HCT116 (cell line): Measurements from ENCODE around the gene MRPS17. TPM values are rescaled to one million over a fixed set of nuclear protein-coding genes. Genes with fewer than 3 reads are reported as not detected.

Experiments used
- ATAC-seq: fragments of 200-7000 bp; cut with Tn5 transposase; 2 replicates; pipeline ENCODE4 v1.9.1; 2020; ENCODE audit warnings: mild to moderate bottlenecking, moderate library complexity
- BruUV-seq: library from RNA; stranded (reverse); fragments of 400-500 nt; replicated peaks from 2 replicates; lab custom pipeline; 2021; lab: Mats Ljungman, UMichigan
- CTCF ChIA-PET: fragments of 300-600 bp; sonication (Branson Sonifier 250); formaldehyde crosslinking; loops from one replicate; lab custom pipeline; 2021; ENCODE audit warnings: antibody characterized with exemption; lab: Charles Lee
- POLR2A ChIA-PET: fragments of 300-600, 350-600 bp; sonication (Branson Sonifier 250); formaldehyde crosslinking; loops from one replicate; lab custom pipeline; 2021; ENCODE audit warnings: antibody characterized with exemption; lab: Charles Lee
- RAD21 ChIA-PET, 2 experiments: fragments of 300-600 bp; sonication (Branson Sonifier 250); formaldehyde crosslinking; loops; one replicate each; lab custom pipeline; 2023; ENCODE audit warnings: low total read pairs in 2 of 2; ENCODE audit not compliant: uncharacterized antibody in 2 of 2, unreplicated experiment in 2 of 2, low non-redundant PET in 1 of 2; lab: Charles Lee
- DNase-seq: peaks from one replicate; pipeline ENCODE4 v3.0.0-alpha.2; 2010; ENCODE audit warnings: low read depth, low spot score
- H2AFZ ChIP-seq: fragments of 200-600 bp; shearing (Covaris generic), sonication (generic); 2 replicates; pipeline ENCODE4 v1.6.1; 2017; ENCODE audit warnings: low read depth, mixed run types, mixed read lengths, antibody characterized with exemption, low read length; ENCODE audit not compliant: poor library complexity, severe bottlenecking
- H3K27ac ChIP-seq: 2 replicates; pipeline ENCODE4 v1.5.1; 2012; ENCODE audit warnings: low read depth, low read length
- H3K27me3 ChIP-seq: fragments of 200-600 bp; sonication (generic); 2 replicates; pipeline ENCODE4 v1.6.1; 2016; ENCODE audit warnings: mixed run types, low read length, mixed read lengths; ENCODE audit not compliant: insufficient read depth
- H3K36me3 ChIP-seq, 2 experiments: fragments of 200-500 bp in 1 of 2; fragments of 200-600 bp in 1 of 2; sonication (Bioruptor generic) in 1 of 2; sonication (generic) in 1 of 2; 2 replicates each; pipeline versions ENCODE4 v1.5.1 to v1.6.1; 2014 to 2016; ENCODE audit warnings: low read length in 2 of 2, inconsistent platforms in 1 of 2, mixed read lengths in 1 of 2, mixed run types in 1 of 2; ENCODE audit not compliant: insufficient read depth in 2 of 2, control insufficient read depth in 1 of 2
- H3K4me1 ChIP-seq, 2 experiments: fragments of 200-600 bp in 1 of 2; sonication (generic) in 1 of 2; 2 replicates each; pipeline versions ENCODE4 v1.5.1 to v1.6.1; 2012 to 2017; ENCODE audit warnings: low read length in 2 of 2, inconsistent platforms in 1 of 2, mild to moderate bottlenecking in 1 of 2, mixed read lengths in 1 of 2, mixed run types in 1 of 2, moderate library complexity in 1 of 2; ENCODE audit not compliant: insufficient read depth in 2 of 2, control insufficient read depth in 1 of 2
- H3K4me2 ChIP-seq: fragments of 200-600 bp; sonication (generic); 2 replicates; pipeline ENCODE4 v1.6.1; 2017; ENCODE audit warnings: mixed run types, low read length, mixed read lengths
- H3K4me3 ChIP-seq, 2 experiments: fragments of 200-600 bp in 1 of 2; sonication (generic) in 1 of 2; replicated peaks in 1 of 2; 2 replicates each; pipeline ENCODE4 v1.5.1; 2011 to 2016; ENCODE audit warnings: low read length in 2 of 2, control low read depth in 1 of 2, low read depth in 1 of 2, mild to moderate bottlenecking in 1 of 2, mixed read lengths in 1 of 2, mixed run types in 1 of 2
- H3K79me2 ChIP-seq: fragments of 200-600 bp; sonication (generic); 2 replicates; pipeline ENCODE4 v1.6.1; 2017; ENCODE audit warnings: mild to moderate bottlenecking, mixed run types, low read length, moderate library complexity, mixed read lengths; ENCODE audit not compliant: insufficient read depth
- H3K9ac ChIP-seq: fragments of 200-600 bp; sonication (generic); 2 replicates; pipeline ENCODE4 v1.6.1; 2016; ENCODE audit warnings: low read length, mixed read lengths
- H3K9me2 ChIP-seq: fragments of 200-600 bp; sonication (generic), shearing (Covaris generic); 2 replicates; pipeline ENCODE4 v1.6.1; 2017; ENCODE audit warnings: mixed run types, mild to moderate bottlenecking, moderate library complexity; ENCODE audit not compliant: insufficient read depth
- H3K9me3 ChIP-seq, 2 experiments: fragments of 200-500 bp in 1 of 2; fragments of 200-600 bp in 1 of 2; sonication (Bioruptor generic) in 1 of 2; sonication (generic) in 1 of 2; 2 replicates each; pipeline ENCODE4 v1.6.1; 2014 to 2017; ENCODE audit warnings: low read length in 2 of 2, mixed read lengths in 2 of 2, inconsistent platforms in 1 of 2, low read depth in 1 of 2, mild to moderate bottlenecking in 1 of 2, mixed run types in 1 of 2, moderate library complexity in 1 of 2; ENCODE audit not compliant: control insufficient read depth in 1 of 2, insufficient read depth in 1 of 2
- H4K20me1 ChIP-seq: fragments of 200-600 bp; sonication (generic), shearing (Covaris generic); 2 replicates; pipeline ENCODE4 v1.6.1; 2017; ENCODE audit warnings: mixed run types, mild to moderate bottlenecking, moderate library complexity; ENCODE audit not compliant: insufficient read depth
- CEBPB ChIP-seq: IDR thresholded peaks from 2 replicates; pipeline ENCODE4 v1.6.1; 2012; ENCODE audit warnings: low read depth
- EGR1 ChIP-seq: IDR thresholded peaks from 2 replicates; pipeline ENCODE4 v1.6.1; 2012; ENCODE audit warnings: low read depth
- EZH2phosphoT487 ChIP-seq: fragments of 200-600 bp; IDR thresholded peaks from 2 replicates; pipeline ENCODE4 v1.6.1; 2018; ENCODE audit warnings: antibody characterized with exemption, borderline replicate concordance
- FOSL1 ChIP-seq: IDR thresholded peaks from 2 replicates; pipeline ENCODE4 v1.6.1; 2012; ENCODE audit warnings: low read depth
- JUND ChIP-seq: IDR thresholded peaks from 2 replicates; pipeline ENCODE4 v1.6.1; 2012
- MAX ChIP-seq: IDR thresholded peaks from 2 replicates; pipeline ENCODE4 v1.6.1; 2012
- RAD21 ChIP-seq: IDR thresholded peaks from 2 replicates; pipeline ENCODE4 v1.6.1; 2012; ENCODE audit warnings: low read depth, mild to moderate bottlenecking
- SIN3A ChIP-seq: IDR thresholded peaks from 2 replicates; pipeline ENCODE4 v1.6.1; 2012; ENCODE audit warnings: low read depth
- SRF ChIP-seq: IDR thresholded peaks from 2 replicates; pipeline ENCODE4 v1.6.1; 2012; ENCODE audit warnings: low read depth
- TCF7L2 ChIP-seq: IDR thresholded peaks from 2 replicates; pipeline ENCODE4 v1.7.0; 2011; ENCODE audit warnings: borderline replicate concordance, inconsistent platforms; ENCODE audit not compliant: insufficient read depth, insufficient read length; ENCODE audit errors: extremely low read depth
- YY1 ChIP-seq: IDR thresholded peaks from 2 replicates; pipeline ENCODE4 v1.6.1; 2011; ENCODE audit warnings: low read length, low read depth, moderate library complexity, mild to moderate bottlenecking; ENCODE audit not compliant: insufficient replicate concordance; ENCODE audit errors: extremely low read depth
- ZBTB33 ChIP-seq: IDR thresholded peaks from 2 replicates; pipeline ENCODE4 v1.6.1; 2011; ENCODE audit warnings: mild to moderate bottlenecking, low read length, moderate library complexity; ENCODE audit not compliant: insufficient replicate concordance; ENCODE audit errors: extremely low read depth
- ZFX ChIP-seq: fragments of 450-650 bp; IDR thresholded peaks from 2 replicates; pipeline ENCODE4 v1.6.1; 2017
- ZNF274 ChIP-seq: fragments of 200-500 bp; sonication (Bioruptor generic); IDR thresholded peaks from 2 replicates; pipeline ENCODE4 v1.6.1; 2014; ENCODE audit warnings: mild to moderate bottlenecking, low read depth, low read length, inconsistent platforms
- intact Hi-C: fragments of 100-400 bp; cut with micrococcal nuclease; formaldehyde crosslinking; loops from 2 replicates; pipeline ENCODE4 v1.10.0; 2022
- total RNA-seq: library from RNA; stranded (reverse); gene quantifications from one replicate; pipeline ENCODE4 v1.2.1, GENCODE V29; 2021; ENCODE audit not compliant: unreplicated experiment
- TF ChIP-seq, protein P1 (sequence below): IDR thresholded peaks from 2 replicates; pipeline ENCODE4 v1.6.1; 2012

MRPS17 gene
- total RNA-seq, 1 experiment from 2014 or later = 27.5 TPM

DNA sequence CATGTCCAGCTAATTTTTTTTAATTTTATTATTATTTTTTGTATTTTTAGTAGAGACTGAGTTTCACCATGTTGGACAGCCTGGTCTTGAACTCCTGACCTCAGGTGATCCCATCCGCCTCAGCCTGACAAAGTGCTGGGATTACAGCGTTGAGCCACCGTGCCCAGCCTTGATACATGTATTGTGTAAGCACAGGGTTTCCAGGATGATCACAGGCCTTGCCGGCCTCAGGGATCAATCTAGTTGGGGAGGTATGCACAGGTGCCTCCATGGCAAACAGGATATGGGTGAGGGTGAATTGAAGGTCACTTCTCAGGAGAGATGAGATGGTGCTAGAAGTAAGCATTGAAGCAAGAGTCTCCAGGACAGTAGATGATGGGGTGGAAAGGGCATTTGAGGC lies 5.5 kb downstream of the MRPS17 start:
- TF ChIP-seq EGR1 (no peak), ZNF274 (no peak), MAX (no peak), SIN3A (no peak), JUND (no peak), RAD21 (no peak), YY1 (no peak), EZH2phosphoT487 (no peak), FOSL1 (no peak), CEBPB (no peak), SRF (no peak), ZBTB33 (no peak), TCF7L2 (no peak), ZFX (no peak)
- TF ChIP-seq, protein P1, sequence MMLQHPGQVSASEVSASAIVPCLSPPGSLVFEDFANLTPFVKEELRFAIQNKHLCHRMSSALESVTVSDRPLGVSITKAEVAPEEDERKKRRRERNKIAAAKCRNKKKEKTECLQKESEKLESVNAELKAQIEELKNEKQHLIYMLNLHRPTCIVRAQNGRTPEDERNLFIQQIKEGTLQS = no peak
- Histone ChIP-seq H3K9ac (no peak overlapping the region), H3K9me3 (no peaks in the 10 kb centered on the region), H4K20me1 (no peaks in the 10 kb centered on the region), H3K4me2 (no peak overlapping the region), H2AFZ (no peak overlapping the region), H3K79me2 (peaks cover 21% of the 10 kb centered on the region), H3K27ac (no peak overlapping the region), H3K36me3 (peaks cover 13 to 16% of the 10 kb centered on the region in 2 experiments; a peak in 3 of 4 replicates), H3K27me3 (no peaks in the 10 kb centered on the region), H3K4me3 (no peak overlapping the region), H3K4me1 (peaks cover 0 to 5% of the 10 kb centered on the region in 2 experiments; a peak in 1 of 4 replicates), H3K9me2 (no peaks in the 10 kb centered on the region)
- RAD21 ChIA-PET = no interaction called here
- intact Hi-C loops = loop anchor here (10.0 kb wide), 1 partner anchor 1192 kb away; no protein-coding TSS in a partner anchor
- POLR2A ChIA-PET = no interaction called here
- CTCF ChIA-PET = no interaction called here
- DNase-seq = no peak
- BruUV-seq = no TSS peak
- ATAC-seq = no peak
